Hippocampal formation (tissue), 2 donors: ENCODE results near the gene PRRX1.

Experiments
- DNase-seq, 2 donors: peaks; one replicate each; lab custom pipeline; 2025; lab: John Stamatoyannopoulos, UW

PRRX1 gene

GRCh38 chr1:170664093-170664827 is at the start of gene PRRX1:
TSS of gene PRRX1 (plus strand) at chr1:170664131. CDS start at chr1:170664219, 88 bp downstream.
- no peak for DNase-seq

- DNase-seq = no peak
Observed at GRCh38 chr1:170617591-170618330, 46.2 kb upstream of the PRRX1 start.

- DNase-seq = no peak
Observed at GRCh38 chr1:170618421-170618820, 45.5 kb upstream of the PRRX1 start.

- no peak for DNase-seq
Observed at GRCh38 chr1:170619241-170620028, 44.5 kb upstream of the PRRX1 start.

- DNase-seq = no peak
Observed at GRCh38 chr1:170620164-170620563, 43.8 kb upstream of the PRRX1 start.

GRCh38 chr1:170623171-170623570 is 40.8 kb upstream of the PRRX1 start:
- DNase-seq = no peak

GRCh38 chr1:170624146-170624545 is 39.8 kb upstream of the PRRX1 start:
- DNase-seq = no peak

- no peak for DNase-seq
Observed at GRCh38 chr1:170630977-170631376, 33.0 kb upstream of the PRRX1 start.

- DNase-seq = no peak
Observed at GRCh38 chr1:170634293-170634692, 29.6 kb upstream of the PRRX1 start.

GRCh38 chr1:170634824-170635410 is 29.0 kb upstream of the PRRX1 start:
- no peak for DNase-seq

- DNase-seq = no peak
Observed at GRCh38 chr1:170640581-170640980, 23.4 kb upstream of the PRRX1 start.

- no peak for DNase-seq
Observed at GRCh38 chr1:170657275-170657853, 6.6 kb upstream of the PRRX1 start.

- DNase-seq = no peak
Observed at GRCh38 chr1:170659399-170660035, 4.4 kb upstream of the PRRX1 start.

GRCh38 chr1:170660281-170660713 is 3.6 kb upstream of the PRRX1 start:
- no peak for DNase-seq

- DNase-seq = no peak
Observed at GRCh38 chr1:170660871-170661645, 2.9 kb upstream of the PRRX1 start.

GRCh38 chr1:170661646-170662411 is 2.1 kb upstream of the PRRX1 start:
- peak in 1 of 2 donors; percentile 15 for DNase-seq

GRCh38 chr1:170662561-170663403 is 1.1 kb upstream of the PRRX1 start:
- DNase-seq = peak in 1 of 2 donors; percentile 30

- DNase-seq = no peak
Observed at GRCh38 chr1:170663404-170664092, 383 bp upstream of the PRRX1 start.
